ENCODE measurements around the gene UBE2R2.

UBE2R2 gene

DNA sequence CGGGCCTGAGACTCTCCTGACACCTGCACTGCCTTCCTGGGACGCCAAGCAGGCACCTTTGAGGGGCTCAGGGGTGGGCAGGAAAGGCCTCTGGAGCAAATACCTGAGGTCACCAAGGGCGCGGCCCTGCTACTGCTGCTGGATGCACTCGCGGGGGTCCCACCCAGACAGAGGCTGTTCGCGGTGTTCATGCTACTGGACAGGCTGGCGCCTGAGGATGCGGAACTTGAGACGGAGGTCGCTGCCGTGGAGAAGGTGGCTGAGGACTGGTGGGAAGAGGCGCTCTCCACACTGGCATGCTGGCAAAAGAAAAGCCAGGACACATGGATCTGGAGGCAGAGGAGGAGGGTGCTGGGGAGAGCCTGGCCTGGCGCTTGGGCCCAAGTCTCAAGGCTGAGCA, 110.7 kb downstream of the UBE2R2 start:
- TF ChIP-seq, protein P1, sequence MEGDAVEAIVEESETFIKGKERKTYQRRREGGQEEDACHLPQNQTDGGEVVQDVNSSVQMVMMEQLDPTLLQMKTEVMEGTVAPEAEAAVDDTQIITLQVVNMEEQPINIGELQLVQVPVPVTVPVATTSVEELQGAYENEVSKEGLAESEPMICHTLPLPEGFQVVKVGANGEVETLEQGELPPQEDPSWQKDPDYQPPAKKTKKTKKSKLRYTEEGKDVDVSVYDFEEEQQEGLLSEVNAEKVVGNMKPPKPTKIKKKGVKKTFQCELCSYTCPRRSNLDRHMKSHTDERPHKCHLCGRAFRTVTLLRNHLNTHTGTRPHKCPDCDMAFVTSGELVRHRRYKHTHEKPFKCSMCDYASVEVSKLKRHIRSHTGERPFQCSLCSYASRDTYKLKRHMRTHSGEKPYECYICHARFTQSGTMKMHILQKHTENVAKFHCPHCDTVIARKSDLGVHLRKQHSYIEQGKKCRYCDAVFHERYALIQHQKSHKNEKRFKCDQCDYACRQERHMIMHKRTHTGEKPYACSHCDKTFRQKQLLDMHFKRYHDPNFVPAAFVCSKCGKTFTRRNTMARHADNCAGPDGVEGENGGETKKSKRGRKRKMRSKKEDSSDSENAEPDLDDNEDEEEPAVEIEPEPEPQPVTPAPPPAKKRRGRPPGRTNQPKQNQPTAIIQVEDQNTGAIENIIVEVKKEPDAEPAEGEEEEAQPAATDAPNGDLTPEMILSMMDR (IDR thresholded peaks at IDR 0.05) = no peak

DNA sequence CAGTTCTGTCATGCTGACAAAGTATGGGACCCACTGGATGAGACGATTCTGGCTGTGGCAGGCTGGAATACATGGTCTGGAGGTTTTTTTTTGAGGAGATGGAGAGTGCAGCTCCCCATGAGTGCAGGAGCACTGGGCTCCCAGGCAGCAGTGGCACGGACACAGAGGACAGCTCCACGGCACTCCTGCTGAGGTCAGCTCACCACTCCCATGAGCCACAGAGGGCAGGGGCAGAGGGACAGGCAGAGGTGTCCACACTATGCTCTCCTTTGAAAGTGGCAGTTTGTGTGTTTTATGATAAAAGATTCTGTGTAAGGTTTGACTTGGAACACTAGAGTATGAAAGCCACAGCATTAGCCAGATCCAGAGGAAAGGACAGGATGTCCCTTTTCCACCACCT, 114.4 kb downstream of the UBE2R2 start:
- TF ChIP-seq, protein P1 (IDR thresholded peaks at IDR 0.05) = no peak

DNA sequence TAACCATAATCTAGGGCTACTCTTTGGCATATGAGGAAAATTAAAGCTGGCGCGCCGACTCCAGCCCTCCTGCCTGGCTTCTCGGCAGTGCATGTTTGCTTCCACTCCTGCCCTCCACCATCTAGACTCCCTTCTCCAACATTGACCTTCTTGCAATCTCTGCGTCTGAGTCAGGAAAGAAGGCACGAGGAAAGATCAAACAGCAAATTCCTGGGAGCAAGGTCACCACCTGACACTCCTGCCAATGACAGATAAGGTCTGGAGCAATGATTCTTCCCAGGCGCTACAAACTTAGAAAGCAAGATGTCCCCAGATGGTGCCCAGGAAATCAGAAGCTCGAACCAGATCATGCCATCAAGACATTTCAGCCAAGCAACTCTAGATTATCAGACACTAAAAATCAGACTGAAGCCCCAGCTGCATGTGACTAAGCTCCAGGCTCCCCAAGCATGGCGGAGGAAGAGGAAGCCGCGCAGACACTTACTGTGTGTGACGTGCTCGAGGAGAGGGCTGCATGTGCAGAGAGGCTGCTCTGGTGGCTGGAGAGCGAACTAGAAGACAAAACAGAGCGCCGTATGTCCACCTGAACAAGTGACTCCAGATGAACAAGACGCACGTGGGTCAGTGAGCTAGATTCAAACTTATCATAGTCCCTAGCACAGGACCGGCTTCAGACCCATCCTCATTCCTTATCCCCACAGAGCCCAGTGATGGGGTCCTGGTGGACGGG, 115.3 kb downstream of the UBE2R2 start:
- TF ChIP-seq, protein P1 (IDR thresholded peaks at IDR 0.05) = no peak

DNA sequence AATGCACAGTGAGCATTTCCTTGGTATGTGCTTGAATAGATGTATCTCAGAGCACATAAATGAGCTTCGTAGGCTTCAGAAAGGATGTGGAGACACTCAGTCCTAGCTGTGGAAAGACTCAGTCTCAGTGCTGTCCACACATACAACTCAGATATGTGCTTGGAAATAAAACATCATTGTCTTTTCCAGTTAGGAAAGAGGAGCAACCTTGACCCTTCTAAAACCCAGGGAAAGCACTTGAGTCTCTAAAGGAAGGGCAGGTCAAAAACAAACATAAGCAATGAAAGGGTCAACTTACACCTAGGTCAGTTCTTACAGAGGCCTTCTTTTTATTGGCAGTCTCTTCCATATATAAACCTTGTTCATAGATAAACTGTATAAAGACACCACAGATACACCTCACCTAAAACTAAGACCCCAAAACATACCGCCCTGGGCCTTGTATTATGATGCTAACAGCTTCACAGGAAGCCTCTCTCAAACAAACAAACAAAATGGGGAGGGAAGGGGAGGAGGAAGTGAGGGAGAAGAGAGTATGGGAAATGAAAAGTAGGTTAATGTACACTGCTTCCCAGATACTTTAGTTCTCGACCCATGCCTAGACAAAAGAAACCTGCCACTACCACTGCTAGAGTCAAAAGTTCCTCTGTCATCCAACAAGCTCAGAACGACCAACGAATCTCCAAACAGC, 117.4 kb downstream of the UBE2R2 start:
- TF ChIP-seq, protein P1 (IDR thresholded peaks at IDR 0.05) = no peak

DNA sequence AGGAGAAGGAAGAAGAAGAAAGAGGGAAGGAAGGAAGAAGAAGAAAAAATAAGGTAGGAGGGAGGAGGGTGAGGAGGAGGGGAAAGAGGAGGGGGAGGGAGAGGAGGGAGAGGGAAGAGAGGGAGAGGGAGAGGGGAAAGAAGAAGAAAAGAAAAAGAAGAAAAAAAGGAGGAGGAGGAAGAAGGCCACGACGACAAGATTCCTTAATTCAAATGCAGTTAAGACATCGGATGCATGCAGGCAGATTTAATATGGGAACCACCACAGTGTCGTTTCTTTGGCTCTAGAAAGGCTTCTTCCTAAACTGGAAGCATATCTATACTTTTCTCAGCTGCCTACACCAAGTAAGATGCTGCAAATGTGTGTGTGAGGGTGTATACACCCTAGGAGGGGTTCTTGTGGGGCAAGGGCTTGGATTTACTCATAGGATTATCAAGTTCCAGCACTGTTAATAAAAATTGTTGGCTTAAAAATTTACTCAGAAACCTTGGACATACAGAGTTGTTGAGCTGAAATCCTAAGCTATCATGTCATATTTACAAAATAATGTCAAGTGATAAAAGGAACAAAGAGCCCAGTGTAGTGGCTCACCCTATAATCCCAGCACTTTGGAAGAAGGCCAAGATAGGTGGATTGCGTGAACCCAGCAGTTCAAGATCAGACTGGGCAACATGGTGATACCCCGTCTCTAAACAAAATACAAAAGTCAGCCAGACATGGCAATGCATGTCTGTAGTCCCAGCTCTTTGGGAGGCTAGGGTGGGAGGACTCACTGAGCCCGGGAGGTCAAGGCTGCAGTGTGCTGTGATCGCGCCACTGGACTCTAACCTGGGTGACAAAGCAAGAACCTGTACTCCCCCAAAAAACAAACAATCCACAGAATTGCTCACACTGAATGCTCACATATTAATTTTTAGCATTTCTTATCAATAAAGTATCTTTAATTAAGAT, 123.2 kb downstream of the UBE2R2 start:
- TF ChIP-seq, protein P1 (IDR thresholded peaks at IDR 0.05) = no peak

DNA sequence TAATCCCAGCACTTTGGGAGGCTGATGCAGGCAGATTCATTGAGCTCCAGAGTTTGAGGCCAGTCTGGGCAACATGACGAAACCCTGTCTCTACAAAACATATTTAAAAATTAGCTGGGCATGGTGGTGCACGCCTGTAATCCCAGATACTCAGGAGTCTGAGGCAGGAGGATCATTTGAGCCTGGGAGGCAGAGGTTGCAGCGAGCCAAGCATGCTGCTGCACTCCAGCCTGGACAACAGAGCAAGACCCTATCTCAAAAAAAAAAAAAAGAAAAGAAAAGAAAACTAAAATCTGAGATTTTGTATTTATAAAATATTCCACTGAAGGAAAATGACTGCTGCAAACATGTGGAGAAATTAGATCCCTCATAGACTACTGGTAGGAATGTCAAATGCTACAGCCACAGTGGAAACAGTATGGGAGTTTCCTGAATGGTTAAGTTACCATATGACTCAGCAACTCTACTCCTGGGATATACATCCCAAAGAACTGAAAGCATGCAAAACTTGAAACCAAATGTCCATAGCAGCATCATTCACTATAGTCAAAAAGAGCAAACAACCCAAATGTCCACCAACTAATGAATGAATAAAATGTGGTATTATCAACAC, 125.6 kb downstream of the UBE2R2 start:
- TF ChIP-seq, protein P1 (IDR thresholded peaks at IDR 0.05) = no peak

DNA sequence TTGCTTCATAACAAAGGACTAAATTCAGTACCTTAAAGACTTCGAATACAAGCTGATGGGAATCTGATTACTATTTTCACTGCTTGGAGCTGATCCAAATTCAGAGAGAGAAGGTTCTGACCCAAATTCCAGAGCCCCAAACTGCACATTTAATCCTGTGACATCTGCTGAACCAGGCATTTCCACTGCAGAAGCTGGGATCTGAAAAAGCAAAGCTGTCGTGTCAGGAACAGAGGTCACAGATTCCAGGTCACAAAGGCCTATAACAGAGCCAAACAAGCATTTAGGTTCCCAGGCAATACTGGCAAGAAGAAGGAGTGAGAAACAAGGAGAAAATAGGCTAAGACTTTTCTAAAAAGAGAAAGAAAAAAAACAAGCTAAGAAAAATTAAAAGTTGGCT, 126.4 kb downstream of the UBE2R2 start:
- TF ChIP-seq, protein P1 (IDR thresholded peaks at IDR 0.05) = no peak
